ENCODE measurements around the gene HIF1AN. TPM values are rescaled to one million over a fixed set of nuclear protein-coding genes. Genes with fewer than 3 reads are reported as not detected.

HIF1AN gene
- total RNA-seq, 1 donor from 2014 or later: 63.4 TPM

DNA sequence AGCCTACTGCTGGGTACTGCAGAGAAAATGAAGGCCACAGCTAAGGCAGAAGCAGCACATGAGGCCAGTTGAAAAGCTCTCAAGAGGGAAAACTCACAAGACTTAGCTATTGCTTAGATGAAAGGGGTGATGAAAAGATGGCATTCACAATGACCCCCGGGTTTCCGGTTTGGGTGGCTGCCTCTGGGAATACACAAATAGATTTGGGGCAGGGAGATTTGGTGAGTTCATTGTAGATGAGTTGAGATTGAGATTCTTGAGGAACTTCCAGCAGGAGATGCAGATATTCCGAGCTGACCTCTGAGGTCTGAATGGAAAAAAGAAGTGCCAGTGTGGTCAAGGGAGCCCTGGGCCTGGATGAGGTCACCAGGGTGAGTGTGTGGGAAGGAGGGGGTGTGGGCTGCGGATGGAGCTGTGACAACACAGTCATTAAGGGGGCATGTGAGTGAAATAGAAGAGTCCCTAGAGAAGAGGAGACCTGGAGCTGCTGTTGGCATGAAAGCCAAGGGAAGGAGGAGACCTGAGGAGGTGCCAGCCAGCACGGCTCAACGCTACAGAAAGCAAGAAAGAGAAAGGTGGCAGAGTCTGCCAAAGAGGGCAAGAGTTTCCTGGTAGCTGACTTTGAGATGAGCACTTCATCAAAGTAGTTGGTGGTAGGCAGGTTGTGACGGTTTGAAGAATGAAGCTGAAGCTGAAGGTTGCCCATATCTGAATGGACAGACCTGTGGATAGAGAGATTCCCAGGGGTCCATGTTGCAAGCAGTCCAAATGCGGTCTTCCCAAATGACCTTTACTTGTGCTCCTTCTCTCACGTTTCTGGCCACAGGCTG is 43.7 kb downstream of the HIF1AN start:
- Mint-ChIP-seq H3K36me3 (no peaks in the 10 kb centered on the region), H3K27ac (no peak overlapping the region), H3K9me3 (no peaks in the 10 kb centered on the region), H3K27me3 (ENCODE audit: low read depth) (peaks cover 86% of the 10 kb centered on the region), H3K4me1 (no peaks in the 10 kb centered on the region), H3K4me3 (no peak overlapping the region)
- no peak for DNase-seq (ENCODE audit: low spot score in 2 of 2, unreplicated experiment in 2 of 2)
- TF ChIP-seq, protein P1, sequence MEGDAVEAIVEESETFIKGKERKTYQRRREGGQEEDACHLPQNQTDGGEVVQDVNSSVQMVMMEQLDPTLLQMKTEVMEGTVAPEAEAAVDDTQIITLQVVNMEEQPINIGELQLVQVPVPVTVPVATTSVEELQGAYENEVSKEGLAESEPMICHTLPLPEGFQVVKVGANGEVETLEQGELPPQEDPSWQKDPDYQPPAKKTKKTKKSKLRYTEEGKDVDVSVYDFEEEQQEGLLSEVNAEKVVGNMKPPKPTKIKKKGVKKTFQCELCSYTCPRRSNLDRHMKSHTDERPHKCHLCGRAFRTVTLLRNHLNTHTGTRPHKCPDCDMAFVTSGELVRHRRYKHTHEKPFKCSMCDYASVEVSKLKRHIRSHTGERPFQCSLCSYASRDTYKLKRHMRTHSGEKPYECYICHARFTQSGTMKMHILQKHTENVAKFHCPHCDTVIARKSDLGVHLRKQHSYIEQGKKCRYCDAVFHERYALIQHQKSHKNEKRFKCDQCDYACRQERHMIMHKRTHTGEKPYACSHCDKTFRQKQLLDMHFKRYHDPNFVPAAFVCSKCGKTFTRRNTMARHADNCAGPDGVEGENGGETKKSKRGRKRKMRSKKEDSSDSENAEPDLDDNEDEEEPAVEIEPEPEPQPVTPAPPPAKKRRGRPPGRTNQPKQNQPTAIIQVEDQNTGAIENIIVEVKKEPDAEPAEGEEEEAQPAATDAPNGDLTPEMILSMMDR (IDR thresholded peaks at IDR 0.05; ENCODE audit: unreplicated experiment): no peak

GRCh38 chr10:100586959-100587358 is 51.2 kb downstream of the HIF1AN start:
- peaks cover 82% of the 10 kb centered on the region for H3K27me3 Mint-ChIP-seq (ENCODE audit: low read depth)
- no peaks in the 10 kb centered on the region for H3K36me3 Mint-ChIP-seq
- no peak overlapping the region for H3K27ac Mint-ChIP-seq
- no peaks in the 10 kb centered on the region for H3K4me1 Mint-ChIP-seq
- TF ChIP-seq, protein P1 (IDR thresholded peaks at IDR 0.05; ENCODE audit: unreplicated experiment): no peak
- no peak overlapping the region for H3K4me3 Mint-ChIP-seq
- peaks cover 26% of the 10 kb centered on the region for H3K9me3 Mint-ChIP-seq
- DNase-seq (ENCODE audit: low spot score in 2 of 2, unreplicated experiment in 2 of 2): peak in 1 of 2 experiments; percentile 6

DNA sequence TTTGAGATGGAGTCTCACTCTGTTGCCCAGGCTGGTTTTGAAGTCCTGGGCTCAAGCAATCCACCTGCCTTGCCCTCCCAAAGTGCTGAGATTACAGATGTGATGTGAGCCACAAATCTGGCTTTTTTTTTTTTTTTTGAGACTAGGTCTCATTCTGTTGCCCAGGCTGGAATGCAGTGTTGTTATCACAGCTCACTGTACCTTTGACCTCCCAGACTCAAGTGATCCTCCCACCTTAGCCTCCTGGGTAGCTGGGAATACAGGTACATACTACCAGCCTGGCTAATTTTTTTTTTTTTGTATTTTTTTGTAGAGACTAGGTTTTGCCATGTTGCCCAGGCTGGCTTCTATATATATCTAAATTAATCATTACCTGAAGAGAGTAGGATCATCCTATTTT is 62.4 kb downstream of the HIF1AN start:
- TF ChIP-seq, protein P1 (IDR thresholded peaks at IDR 0.05; ENCODE audit: unreplicated experiment): no peak
- Mint-ChIP-seq H3K27me3 (ENCODE audit: low read depth) (peaks cover 71% of the 10 kb centered on the region), H3K4me1 (no peaks in the 10 kb centered on the region), H3K4me3 (no peak overlapping the region), H3K36me3 (no peaks in the 10 kb centered on the region), H3K9me3 (no peaks in the 10 kb centered on the region), H3K27ac (no peak overlapping the region)
- no peak for DNase-seq (ENCODE audit: low spot score in 2 of 2, unreplicated experiment in 2 of 2)

DNA sequence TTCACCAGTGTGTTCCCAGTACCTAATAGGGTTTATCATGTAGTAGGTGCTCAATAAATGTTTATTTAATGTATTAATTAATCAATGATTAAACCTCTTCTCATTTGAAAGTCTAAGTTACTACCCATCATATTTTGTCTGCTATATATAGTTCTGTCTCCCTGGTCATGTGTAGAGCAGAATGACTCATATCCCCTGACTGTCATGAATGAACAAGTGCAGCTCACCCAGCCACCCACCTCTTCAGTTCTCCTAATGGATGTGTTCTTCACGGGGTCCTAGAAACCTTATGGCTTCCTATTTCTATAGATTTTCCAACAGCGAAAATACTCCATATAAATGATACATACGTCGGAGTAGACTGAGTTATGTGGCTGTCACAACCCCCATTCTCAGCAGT is 64.5 kb downstream of the HIF1AN start:
- Mint-ChIP-seq H3K27me3 (ENCODE audit: low read depth) (peaks cover 77% of the 10 kb centered on the region), H3K9me3 (peaks cover 4% of the 10 kb centered on the region), H3K4me1 (no peaks in the 10 kb centered on the region), H3K36me3 (no peaks in the 10 kb centered on the region), H3K4me3 (no peak overlapping the region), H3K27ac (no peak overlapping the region)
- DNase-seq (ENCODE audit: low spot score in 2 of 2, unreplicated experiment in 2 of 2): no peak
- TF ChIP-seq, protein P1 (IDR thresholded peaks at IDR 0.05; ENCODE audit: unreplicated experiment): no peak

GRCh38 chr10:100607439-100607838 is 71.7 kb downstream of the HIF1AN start:
- TF ChIP-seq, protein P1 (IDR thresholded peaks at IDR 0.05; ENCODE audit: unreplicated experiment): no peak
- DNase-seq (ENCODE audit: low spot score in 2 of 2, unreplicated experiment in 2 of 2): no peak
- no peak overlapping the region for H3K4me3 Mint-ChIP-seq
- H3K36me3 Mint-ChIP-seq: no peaks in the 10 kb centered on the region
- no peaks in the 10 kb centered on the region for H3K4me1 Mint-ChIP-seq
- H3K27ac Mint-ChIP-seq: no peak overlapping the region
- peaks cover 13% of the 10 kb centered on the region for H3K9me3 Mint-ChIP-seq
- H3K27me3 Mint-ChIP-seq (ENCODE audit: low read depth): peaks cover 80% of the 10 kb centered on the region

Other genes starting within 250 kb of the HIF1AN start
- 28.5 to 33.0 TPM (median 31.2 TPM) in 3 replicates for gene BLOC1S2, start 249.3 kb upstream of the HIF1AN start, total RNA-seq
- gene PKD2L1, start 205.7 kb upstream of the HIF1AN start, total RNA-seq: 0.09 TPM in 1 of 3 replicates, not detected in the others
- gene SCD, start 188.7 kb upstream of the HIF1AN start, total RNA-seq: 157 to 162 TPM (median 159 TPM) in 3 replicates
- gene WNT8B, start 72.9 kb upstream of the HIF1AN start, total RNA-seq: 0.60 to 0.95 TPM (median 0.69 TPM) in 3 replicates
- 26.8 to 30.2 TPM (median 28.8 TPM) in 3 replicates for gene SEC31B, start 16.1 kb upstream of the HIF1AN start, total RNA-seq
- 141 to 157 TPM (median 145 TPM) in 3 replicates for gene NDUFB8, start 6.1 kb upstream of the HIF1AN start, total RNA-seq
- gene PAX2, start 209.6 kb downstream of the HIF1AN start, total RNA-seq: not detected in 3 replicates